Measurements from ENCODE around the gene CDH4. TPM values are rescaled to one million over a fixed set of nuclear protein-coding genes. Genes with fewer than 3 reads are reported as not detected.

CDH4 gene
- total RNA-seq, 4 donors from 2014 or later: not detected

DNA sequence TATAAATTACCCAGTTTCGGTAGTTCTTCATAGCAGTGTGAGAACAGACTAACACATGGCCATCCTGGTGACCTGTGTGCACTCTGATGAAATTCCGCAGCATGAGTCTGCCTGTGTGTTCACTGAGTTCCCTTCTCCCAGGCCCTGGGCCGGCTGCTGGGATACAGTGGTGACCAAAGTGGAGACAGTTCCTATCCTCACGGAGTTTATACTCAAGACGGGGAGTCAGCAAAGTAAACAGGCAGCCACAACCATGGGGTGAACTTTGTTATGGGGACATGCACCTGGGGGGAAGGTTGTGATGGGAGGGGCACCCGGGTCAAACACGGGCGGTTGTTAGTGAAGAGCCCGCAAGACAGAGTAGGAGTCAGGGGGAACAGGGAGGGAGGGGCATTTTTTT lies 202.0 kb downstream of the CDH4 start:
- in situ Hi-C loops (cut with MboI; ENCODE audit: low pct_ligation_motif_present in 1 of 4, low pct_unique_long_range_greater_than_20kb in 1 of 4, low sequenced_read_pairs in 3 of 4): no loop called here

DNA sequence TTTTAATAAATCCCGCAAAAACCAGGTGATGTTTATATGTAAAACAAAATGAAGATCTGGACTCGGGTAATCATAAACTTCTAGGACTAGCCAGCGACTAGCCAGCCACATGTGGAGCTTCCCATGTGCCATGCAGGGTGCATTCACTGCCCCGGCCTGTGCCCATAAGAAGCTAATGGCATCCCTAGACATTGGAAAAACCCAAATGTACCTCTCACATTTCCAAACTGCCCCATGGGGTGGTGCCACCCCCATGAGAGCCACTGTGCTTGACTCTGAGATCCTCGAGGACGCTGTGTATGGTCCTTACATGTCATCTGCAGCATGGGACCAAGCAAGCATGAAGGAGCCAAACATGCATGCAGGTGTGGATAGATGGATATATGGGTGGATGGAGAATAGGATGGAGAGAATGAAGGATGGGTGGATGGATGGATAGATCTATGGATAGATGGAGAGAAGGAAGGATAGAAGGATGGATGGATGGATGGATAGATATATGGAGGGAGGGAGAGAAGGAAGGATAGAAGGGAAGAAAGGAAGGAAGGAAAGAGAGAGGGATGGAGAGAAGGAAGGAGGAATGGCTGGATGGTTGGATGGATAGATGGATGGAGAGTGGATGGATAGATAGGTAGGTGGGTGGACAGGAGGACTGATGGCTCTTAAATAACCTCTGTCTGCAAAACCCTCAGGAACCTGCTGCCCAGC lies 203.6 kb downstream of the CDH4 start:
- Histone ChIP-seq H3K4me1 (no peaks in the 10 kb centered on the region), H3K27me3 (no peaks in the 10 kb centered on the region), H3K9me3 (no peaks in the 10 kb centered on the region), H3K4me3 (no peak overlapping the region), H3K27ac (no peak overlapping the region), H3K36me3 (no peaks in the 10 kb centered on the region)
- intact Hi-C loops (cut with DNase I; ENCODE audit: low total_unique reads): no loop called here
- in situ Hi-C loops (cut with MboI; ENCODE audit: low pct_ligation_motif_present in 1 of 4, low pct_unique_long_range_greater_than_20kb in 1 of 4, low sequenced_read_pairs in 3 of 4): no loop called here
- no peak for DNase-seq
- 80 to 100% methylated on average over 2 to 6 of the region's 6 CpGs for WGBS, 2 donors (ENCODE audit: low coverage in 1 of 2)
- TF ChIP-seq POLR2AphosphoS5 (IDR thresholded peaks at IDR 0.05) (no peak), POLR2A (IDR thresholded peaks at IDR 0.05) (no peak), EP300 (IDR thresholded peaks at IDR 0.05; ENCODE audit: low read depth) (no peak)
- TF ChIP-seq, protein P1, sequence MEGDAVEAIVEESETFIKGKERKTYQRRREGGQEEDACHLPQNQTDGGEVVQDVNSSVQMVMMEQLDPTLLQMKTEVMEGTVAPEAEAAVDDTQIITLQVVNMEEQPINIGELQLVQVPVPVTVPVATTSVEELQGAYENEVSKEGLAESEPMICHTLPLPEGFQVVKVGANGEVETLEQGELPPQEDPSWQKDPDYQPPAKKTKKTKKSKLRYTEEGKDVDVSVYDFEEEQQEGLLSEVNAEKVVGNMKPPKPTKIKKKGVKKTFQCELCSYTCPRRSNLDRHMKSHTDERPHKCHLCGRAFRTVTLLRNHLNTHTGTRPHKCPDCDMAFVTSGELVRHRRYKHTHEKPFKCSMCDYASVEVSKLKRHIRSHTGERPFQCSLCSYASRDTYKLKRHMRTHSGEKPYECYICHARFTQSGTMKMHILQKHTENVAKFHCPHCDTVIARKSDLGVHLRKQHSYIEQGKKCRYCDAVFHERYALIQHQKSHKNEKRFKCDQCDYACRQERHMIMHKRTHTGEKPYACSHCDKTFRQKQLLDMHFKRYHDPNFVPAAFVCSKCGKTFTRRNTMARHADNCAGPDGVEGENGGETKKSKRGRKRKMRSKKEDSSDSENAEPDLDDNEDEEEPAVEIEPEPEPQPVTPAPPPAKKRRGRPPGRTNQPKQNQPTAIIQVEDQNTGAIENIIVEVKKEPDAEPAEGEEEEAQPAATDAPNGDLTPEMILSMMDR (IDR thresholded peaks at IDR 0.05): no peak

More for the DNA sequence above, 202.0 kb downstream of the CDH4 start:
- Histone ChIP-seq H3K4me3 (no peak overlapping the region), H3K9me3 (no peaks in the 10 kb centered on the region), H3K36me3 (no peaks in the 10 kb centered on the region), H3K27me3 (peaks cover 2% of the 10 kb centered on the region), H3K27ac (no peak overlapping the region), H3K4me1 (no peaks in the 10 kb centered on the region)
- TF ChIP-seq, protein P1 (IDR thresholded peaks at IDR 0.05): no peak
- TF ChIP-seq EP300 (IDR thresholded peaks at IDR 0.05; ENCODE audit: low read depth): no peak
- TF ChIP-seq POLR2A (IDR thresholded peaks at IDR 0.05): no peak
- no peak for TF ChIP-seq POLR2AphosphoS5 (IDR thresholded peaks at IDR 0.05)
- intact Hi-C loops (cut with DNase I; ENCODE audit: low total_unique reads): no loop called here
- WGBS, 2 donors (ENCODE audit: low coverage in 1 of 2): 80 to 85% methylated on average over 6 to 9 of the region's 9 CpGs
- no peak for DNase-seq

DNA sequence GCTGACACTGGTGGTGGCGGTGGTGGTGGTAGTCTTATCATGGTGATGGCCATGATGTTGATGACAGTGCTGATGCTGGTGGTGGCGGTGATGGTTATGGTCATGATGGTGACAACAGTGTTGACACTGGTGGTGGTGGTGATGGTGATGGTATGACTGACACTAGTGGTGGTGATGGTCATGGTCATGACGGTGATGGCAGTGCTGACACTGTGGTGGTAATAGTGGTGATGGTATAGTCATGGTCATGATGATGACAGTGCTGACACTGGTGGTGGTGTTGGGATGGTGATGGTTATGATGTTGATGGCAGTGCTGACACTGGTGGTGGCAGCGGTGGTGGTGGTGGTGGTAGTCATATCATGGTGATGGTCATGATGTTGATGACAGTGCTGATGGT lies 205.7 kb downstream of the CDH4 start:
- H3K9me3 ChIP-seq: no peaks in the 10 kb centered on the region
- TF ChIP-seq POLR2A (IDR thresholded peaks at IDR 0.05) (no peak), EP300 (IDR thresholded peaks at IDR 0.05; ENCODE audit: low read depth) (no peak), POLR2AphosphoS5 (IDR thresholded peaks at IDR 0.05) (no peak)
- TF ChIP-seq, protein P1 (IDR thresholded peaks at IDR 0.05): no peak
- no peak overlapping the region for H3K27ac ChIP-seq
- no peaks in the 10 kb centered on the region for H3K27me3 ChIP-seq
- DNase-seq: no peak
- no peak overlapping the region for H3K4me3 ChIP-seq
- no peaks in the 10 kb centered on the region for H3K4me1 ChIP-seq
- no peaks in the 10 kb centered on the region for H3K36me3 ChIP-seq
- intact Hi-C loops (cut with DNase I; ENCODE audit: low total_unique reads): no loop called here
- in situ Hi-C loops (cut with MboI; ENCODE audit: low pct_ligation_motif_present in 1 of 4, low pct_unique_long_range_greater_than_20kb in 1 of 4, low sequenced_read_pairs in 3 of 4): no loop called here
- WGBS, 2 donors (ENCODE audit: low coverage in 1 of 2): 89 to 100% methylated on average over 3 to 4 of the region's 4 CpGs

DNA sequence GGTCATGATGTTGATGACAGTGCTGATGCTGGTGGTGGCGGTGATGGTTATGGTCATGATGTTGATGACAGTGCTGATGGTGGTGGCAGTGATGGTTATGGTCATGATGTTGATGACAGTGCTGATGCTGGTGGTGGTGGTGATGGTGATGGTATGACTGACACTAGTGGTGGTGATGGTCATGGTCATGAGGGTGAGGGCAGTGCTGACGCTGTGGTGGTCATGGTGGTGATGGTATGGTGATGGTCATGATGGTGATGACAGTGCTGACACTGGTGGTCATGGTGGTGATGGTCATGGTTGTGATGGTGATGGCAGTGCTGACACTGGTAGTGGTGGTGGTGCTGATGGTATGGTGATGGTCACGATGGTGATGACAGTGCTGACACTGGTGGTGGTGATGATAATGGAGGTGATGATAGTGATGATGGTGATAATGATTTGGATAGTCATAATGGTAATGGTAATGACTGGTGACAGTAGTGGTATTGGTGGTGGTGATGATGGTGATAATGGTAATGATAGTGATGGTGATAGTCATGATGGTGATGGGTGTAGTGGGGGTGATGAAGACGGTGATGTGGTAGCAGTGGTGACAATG lies 206.2 kb downstream of the CDH4 start:
- intact Hi-C loops (cut with DNase I; ENCODE audit: low total_unique reads): no loop called here
- Histone ChIP-seq H3K36me3 (no peaks in the 10 kb centered on the region), H3K9me3 (no peaks in the 10 kb centered on the region), H3K4me3 (no peak overlapping the region), H3K27ac (no peak overlapping the region), H3K4me1 (no peaks in the 10 kb centered on the region), H3K27me3 (no peaks in the 10 kb centered on the region)
- WGBS, 2 donors (ENCODE audit: low coverage in 1 of 2): 83 to 88% methylated on average over 2 to 4 of the region's 4 CpGs
- in situ Hi-C loops (cut with MboI; ENCODE audit: low pct_ligation_motif_present in 1 of 4, low pct_unique_long_range_greater_than_20kb in 1 of 4, low sequenced_read_pairs in 3 of 4): no loop called here
- TF ChIP-seq POLR2AphosphoS5 (IDR thresholded peaks at IDR 0.05) (no peak), POLR2A (IDR thresholded peaks at IDR 0.05) (no peak), EP300 (IDR thresholded peaks at IDR 0.05; ENCODE audit: low read depth) (no peak)
- TF ChIP-seq, protein P1 (IDR thresholded peaks at IDR 0.05): no peak
- no peak for DNase-seq
